ENCODE data around the gene GNAQ.

GRCh38 chr9:77946969-77947620, 84.5 kb downstream of the GNAQ start:
- TF ChIP-seq CTCF (IDR thresholded peaks at IDR 0.05) = no peak
- TF ChIP-seq POLR2A (IDR thresholded peaks at IDR 0.05) = no peak
